HepG2 (cell line): ENCODE measurements around the gene TRIM7. TPM values are rescaled to one million over a fixed set of nuclear protein-coding genes. Genes with fewer than 3 reads are reported as not detected.

ENCODE experiments used
- ATAC-seq: fragments of 200-7000 bp; cut with Tn5 transposase; 3 replicates; pipeline ENCODE4 v1.9.1; 2020; ENCODE audit warnings: mild to moderate bottlenecking, moderate library complexity
- BruUV-seq: library from RNA; stranded (reverse); fragments of 400-500 nt; replicated peaks from 2 replicates; lab custom pipeline; 2021; lab: Mats Ljungman, UMichigan
- CTCF ChIA-PET: fragments of 300-600 bp; formaldehyde crosslinking; extraction: SDS; loops from one replicate; lab custom pipeline; 2021; ENCODE audit warnings: low total read pairs, inconsistent platforms, low intra/inter-chr PET ratio; lab: Yijun Ruan, JAX
- POLR2A ChIA-PET: fragments of 350-600 bp; sonication (Branson Sonifier 250); formaldehyde crosslinking; loops from one replicate; lab custom pipeline; 2020; ENCODE audit warnings: antibody characterized with exemption, inconsistent platforms; lab: Yijun Ruan, JAX
- DNase-seq: peaks from one replicate; pipeline ENCODE4 v3.0.0-alpha.2; 2015; ENCODE audit warnings: low spot score
- FAIRE-seq: peaks from 3 replicates; lab custom pipeline; 2011; peaks lifted over from hg19 to GRCh38; lab: Jason Lieb, UNC
- H2AFZ ChIP-seq: one replicate; pipeline ENCODE4 v1.6.1; 2011; ENCODE audit warnings: low read length, inconsistent platforms
- H3K27ac ChIP-seq: fragments of 300-600 bp; 3 replicates; pipeline ENCODE4 v1.8.0; 2011; ENCODE audit warnings: mixed run types, mild to moderate bottlenecking, mixed read lengths, low read length, inconsistent platforms; ENCODE audit not compliant: insufficient read depth; ENCODE audit errors: extremely low read length
- H3K27me3 ChIP-seq, 2 experiments: fragments of 200-600 bp in 1 of 2; 2 replicates in 1 of 2; 3 replicates in 1 of 2; pipeline versions ENCODE4 v1.6.0 to v1.8.0; 2011; ENCODE audit warnings: low read length in 2 of 2, mild to moderate bottlenecking in 2 of 2, moderate library complexity in 2 of 2, inconsistent platforms in 1 of 2; ENCODE audit not compliant: insufficient read depth in 2 of 2, control insufficient read depth in 1 of 2
- H3K36me3 ChIP-seq, 2 experiments: fragments of 200-600 bp in 1 of 2; replicated peaks in 1 of 2; 2 replicates in 1 of 2; 3 replicates in 1 of 2; pipeline versions ENCODE4 v1.5.1 to v1.8.0; 2011; ENCODE audit warnings: low read length in 2 of 2, inconsistent platforms in 1 of 2; ENCODE audit not compliant: insufficient read depth in 2 of 2, control insufficient read depth in 1 of 2
- H3K4me1 ChIP-seq: 2 replicates; pipeline ENCODE4 v1.5.1; 2012; ENCODE audit warnings: low read length, inconsistent platforms; ENCODE audit not compliant: insufficient read depth
- H3K4me2 ChIP-seq: 2 replicates; pipeline ENCODE4 v1.6.0; 2011; ENCODE audit warnings: low read depth, low read length, inconsistent platforms
- H3K4me3 ChIP-seq, 3 experiments: fragments of 200-600 bp in 1 of 3; sonication (generic), shearing (Covaris generic) in 1 of 3; replicated peaks in 1 of 3; 2 replicates each; pipeline ENCODE4 v1.5.1; 2011 to 2016; ENCODE audit warnings: low read length in 3 of 3, inconsistent platforms in 2 of 3, low read depth in 2 of 3, mild to moderate bottlenecking in 2 of 3, control low read depth in 1 of 3, mixed read lengths in 1 of 3; ENCODE audit not compliant: insufficient read depth in 1 of 3
- H3K79me2 ChIP-seq: one replicate; pipeline ENCODE4 v1.6.1; 2011; ENCODE audit warnings: low read length, inconsistent platforms; ENCODE audit not compliant: insufficient read depth
- H3K9ac ChIP-seq: 2 replicates; pipeline ENCODE4 v1.6.0; 2011; ENCODE audit warnings: mild to moderate bottlenecking, low read depth, low read length, inconsistent platforms; ENCODE audit not compliant: insufficient read depth
- H3K9me3 ChIP-seq: 2 replicates; pipeline ENCODE4 v1.5.1; 2012; ENCODE audit warnings: mild to moderate bottlenecking, low read length
- H4K20me1 ChIP-seq: 2 replicates; pipeline ENCODE4 v1.6.0; 2011; ENCODE audit warnings: inconsistent platforms, mild to moderate bottlenecking, low read length, moderate library complexity; ENCODE audit not compliant: insufficient read depth
- DZIP1 ChIP-seq: sonication (generic); formaldehyde crosslinking; IDR thresholded peaks from 2 replicates; pipeline ENCODE4 v1.5.0; 2020; ENCODE audit warnings: mild to moderate bottlenecking, missing genetic modification reagents
- FOXP1 ChIP-seq, 2 experiments: fragments of 450-650 bp in 1 of 2; IDR thresholded peaks; 2 replicates each; pipeline ENCODE4 v1.6.1; 2017 to 2018; ENCODE audit warnings: antibody characterized with exemption in 1 of 2
- GABPB1 ChIP-seq: IDR thresholded peaks from 2 replicates; pipeline ENCODE4 v1.6.1; 2016; ENCODE audit warnings: mild to moderate bottlenecking, missing genetic modification reagents, moderate library complexity, missing compliant biosample characterization
- HNF1A ChIP-seq, 2 experiments: sonication (generic) in 1 of 2; formaldehyde crosslinking in 1 of 2; IDR thresholded peaks; 2 replicates each; pipeline versions ENCODE4 v1.4.0 to v1.6.1; 2016 to 2020; ENCODE audit warnings: borderline replicate concordance in 1 of 2, low read depth in 1 of 2, mild to moderate bottlenecking in 1 of 2, missing genetic modification reagents in 1 of 2
- HOXA3 ChIP-seq: sonication (generic); formaldehyde crosslinking; IDR thresholded peaks from 2 replicates; pipeline ENCODE4 v1.5.0; 2020; ENCODE audit warnings: missing genetic modification reagents
- KAT8 ChIP-seq: IDR thresholded peaks from 2 replicates; pipeline ENCODE4 v1.6.1; 2016; ENCODE audit warnings: missing genetic modification reagents, missing compliant biosample characterization
- KLF12 ChIP-seq: sonication (generic); formaldehyde crosslinking; IDR thresholded peaks from 2 replicates; pipeline ENCODE4 v1.4.0; 2020; ENCODE audit warnings: missing genetic modification reagents, borderline replicate concordance
- NAIF1 ChIP-seq: sonication (generic); formaldehyde crosslinking; IDR thresholded peaks from 2 replicates; pipeline ENCODE4 v1.5.0; 2020; ENCODE audit warnings: mild to moderate bottlenecking, missing genetic modification reagents, borderline replicate concordance
- NFIC ChIP-seq: IDR thresholded peaks from 2 replicates; pipeline ENCODE4 v1.6.1; 2012; ENCODE audit warnings: mild to moderate bottlenecking, low read length, inconsistent platforms
- XBP1 ChIP-seq: sonication (generic); formaldehyde crosslinking; IDR thresholded peaks from 2 replicates; pipeline ENCODE4 v1.5.0; 2020; ENCODE audit warnings: missing genetic modification reagents
- ZGPAT ChIP-seq: IDR thresholded peaks from 2 replicates; pipeline ENCODE4 v1.6.1; 2016; ENCODE audit warnings: mild to moderate bottlenecking
- ZNF383 ChIP-seq: sonication (generic); formaldehyde crosslinking; IDR thresholded peaks from 2 replicates; pipeline ENCODE4 v1.4.0; 2020; ENCODE audit warnings: missing genetic modification reagents, mild to moderate bottlenecking, borderline replicate concordance
- ZNF652 ChIP-seq: IDR thresholded peaks from 2 replicates; pipeline ENCODE4 v1.6.1; 2016; ENCODE audit warnings: low read depth, borderline replicate concordance
- ZNF788 ChIP-seq: sonication (generic); formaldehyde crosslinking; IDR thresholded peaks from 2 replicates; pipeline ENCODE4 v1.5.0; 2020; ENCODE audit warnings: mild to moderate bottlenecking, missing genetic modification reagents, borderline replicate concordance
- WGBS: methylation state at CpG from one replicate; pipeline ENCODE4 v1.1.6; 2017; ENCODE audit warnings: low lambda C conversion rate; 5-methylcytosine and 5-hydroxymethylcytosine counted together
- in situ Hi-C: cut with HindIII; loops from 2 replicates; pipeline ENCODE4 v1.10.0; 2017; ENCODE audit warnings: low pct_unique_long_range_greater_than_20kb; ENCODE audit not compliant: extremely low pct_ligation_motif_present
- intact Hi-C: fragments of 100-400 bp; cut with micrococcal nuclease; formaldehyde crosslinking; loops from one replicate; pipeline ENCODE4 v1.10.0; 2022; ENCODE audit not compliant: unreplicated experiment
- polyA plus RNA-seq, 8 experiments: library from polyadenylated mRNA; depleted of rRNA in 3 of 8; stranded (reverse) in 7 of 8; unstranded in 1 of 8; fragments of >200 nt; fragmentation: Illumina TruSeq in 4 of 8; extraction: Trizol in 4 of 8; gene quantifications; 2 replicates each; pipeline versions ENCODE4 v1.2.1 to v1.2.3, GENCODE V29; 2011 to 2016; ENCODE audit warnings: low read depth in 4 of 8, missing spikeins in 1 of 8, mixed read lengths in 1 of 8; ENCODE audit not compliant: insufficient read depth in 1 of 8
- total RNA-seq, 5 experiments: library from RNA; depleted of rRNA; stranded (reverse); fragments of >200 nt; fragmentation: Illumina TruSeq; extraction: Trizol; gene quantifications; 2 replicates each; pipeline ENCODE4 v1.2.3, GENCODE V29; 2016; ENCODE audit warnings: low read depth in 1 of 5

The TRIM7 gene
- total and polyA plus RNA-seq, 2 of the 13 experiments (the other 11 are each of a cell fraction or from before 2014, with no cell fraction given), result 0.13 TPM; not detected in 1

GRCh38 chr5:181242031-181242451, 37.0 kb upstream of the TRIM7 start (continued):
- no peak for TF ChIP-seq HNF1A (IDR thresholded peaks at IDR 0.05; ENCODE audit: low read depth)
- TF ChIP-seq HNF1A (CRISPR knock-in tag; IDR thresholded peaks at IDR 0.05; ENCODE audit: borderline replicate concordance), result 0 out of 2 replicates have a peak, but pooled peaks have one; percentile 8
- TF ChIP-seq KLF12 (CRISPR knock-in tag), result no peak
- TF ChIP-seq ZNF652 (CRISPR knock-in tag), result peak; percentile 65

GRCh38 chr5:181241393-181241975, 36.5 kb upstream of the TRIM7 start:
- Histone ChIP-seq H3K4me3 (peak overlapping the region; percentile 91 to 94 (median 92)), H3K4me2 (peak overlapping the region; percentile 93), H3K79me2 (peaks cover 43% of the 10 kb centered on the region), H3K27ac (peak overlapping the region; percentile 98), H3K36me3 (peaks cover 21 to 56% of the 10 kb centered on the region in 2 experiments), H2AFZ (no peak overlapping the region), H4K20me1 (peaks cover 60% of the 10 kb centered on the region), H3K9me3 (no peaks in the 10 kb centered on the region), H3K4me1 (peaks cover 42% of the 10 kb centered on the region), H3K27me3 (no peaks in the 10 kb centered on the region; a peak in 1 of 5 replicates), H3K9ac (peak overlapping the region; percentile 96)
- in situ Hi-C loops (no loop called here), intact Hi-C loops (no loop called here)
- peak; percentile 90 for DNase-seq
- FAIRE-seq, result peak; percentile 92
- CTCF ChIA-PET, result no interaction called here
- WGBS, result 42% methylated on average over 5 of the region's 6 CpGs
- BruUV-seq, result no TSS peak
- POLR2A ChIA-PET, result interaction anchor here (0.8 to 8.4 kb wide), 5 partner anchors 8 to 19 kb away, joined by 3 to 102 read pairs (median 41); partner anchors contain the start of genes TRIM41 and TRIM52
- ATAC-seq, result peak; percentile 21
- TF ChIP-seq FOXP1 (IDR thresholded peaks at IDR 0.05) (no peak), FOXP1 (CRISPR knock-in tag; IDR thresholded peaks at IDR 0.05) (no peak), NFIC (no peak), ZNF383 (CRISPR knock-in tag) (no peak), KAT8 (no peak), NAIF1 (no peak), HOXA3 (CRISPR knock-in tag) (0 out of 2 replicates have a peak, but pooled peaks have one; percentile 20), ZGPAT (CRISPR knock-in tag) (no peak), GABPB1 (CRISPR knock-in tag) (0 out of 2 replicates have a peak, but pooled peaks have one; percentile 21), DZIP1 (CRISPR knock-in tag) (no peak), ZNF788 (CRISPR knock-in tag) (no peak), XBP1 (CRISPR knock-in tag) (no peak)
